Kasumi-1 (cell line): ENCODE data around the gene OR4D10.
"Not testable (repeated sequence)": the region's sequence is repeated elsewhere in the genome, so short reads cannot be mapped to it uniquely, and the experiment has no call there.

Experiments used
- DNase-seq, 2 experiments: peaks; one replicate each; lab custom pipeline; 2025; lab: John Stamatoyannopoulos, UW

OR4D10 gene

GRCh38 chr11:59473015-59473414 lies at the start of gene OR4D10:
TSS of gene OR4D10 (plus strand) at chr11:59473315. CDS start at chr11:59477430, 4,115 bp downstream.
- no peak for DNase-seq

- DNase-seq: no peak
These were observed 49.3 kb upstream of the OR4D10 start for GRCh38 chr11:59423835-59424234.

GRCh38 chr11:59425131-59425530 lies 48.0 kb upstream of the OR4D10 start:
- DNase-seq: no peak

- no peak for DNase-seq
These were observed 46.6 kb upstream of the OR4D10 start, which contains the start of gene OR5A2 for GRCh38 chr11:59426361-59427067. TSS of gene OR5A2 (minus strand) at chr11:59426413. CDS start at chr11:59422953, 3,460 bp downstream.

GRCh38 chr11:59427068-59427382 lies 46.1 kb upstream of the OR4D10 start:
- no peak for DNase-seq

GRCh38 chr11:59429924-59430516 lies 43.1 kb upstream of the OR4D10 start:
- DNase-seq: peak; percentile 57 to 76

GRCh38 chr11:59436169-59436568 lies 36.9 kb upstream of the OR4D10 start, which contains the start of gene OR5A1:
TSS of gene OR5A1 (plus strand) at chr11:59436469. CDS start at chr11:59443169, 6,700 bp downstream.
- DNase-seq: no peak

- no peak for DNase-seq
These were observed 35.3 kb upstream of the OR4D10 start for GRCh38 chr11:59437770-59438169.

- DNase-seq: not testable (repeated sequence)
These were observed 27.5 kb upstream of the OR4D10 start for GRCh38 chr11:59445624-59446023.

- DNase-seq: no peak
These were observed 24.6 kb upstream of the OR4D10 start for GRCh38 chr11:59448484-59448883.

GRCh38 chr11:59456661-59457060 lies 16.5 kb upstream of the OR4D10 start, which contains the start of gene OR4D6:
TSS of gene OR4D6 (plus strand) at chr11:59456961. CDS start at chr11:59456961, 0 bp downstream.
- no peak for DNase-seq

- no peak for DNase-seq
These were observed 13.2 kb upstream of the OR4D10 start for GRCh38 chr11:59459916-59460315.

GRCh38 chr11:59463190-59463641 lies 9.9 kb upstream of the OR4D10 start:
- DNase-seq: no peak

- no peak for DNase-seq
These were observed 2.1 kb downstream of the OR4D10 start for GRCh38 chr11:59475176-59475575.

GRCh38 chr11:59479906-59480305 lies 6.8 kb downstream of the OR4D10 start:
- DNase-seq: no peak

- no peak for DNase-seq
These were observed 7.2 kb downstream of the OR4D10 start for GRCh38 chr11:59480359-59480758.

GRCh38 chr11:59501931-59502330 lies 28.8 kb downstream of the OR4D10 start:
- no peak for DNase-seq

GRCh38 chr11:59503276-59503675 lies 30.2 kb downstream of the OR4D10 start, which contains the start of gene OR4D11:
TSS of gene OR4D11 (plus strand) at chr11:59503576. CDS start at chr11:59503576, 0 bp downstream.
- DNase-seq: no peak

- peak; percentile 68 to 81 for DNase-seq
These were observed 38.0 kb downstream of the OR4D10 start, which contains the start of gene OR4D9 for GRCh38 chr11:59510941-59511589. TSS of gene OR4D9 (plus strand) at chr11:59511539. CDS start at chr11:59514913, 3,374 bp downstream.

GRCh38 chr11:59511675-59512074 lies 38.6 kb downstream of the OR4D10 start:
- DNase-seq: no peak

GRCh38 chr11:59520139-59520538 lies 47.0 kb downstream of the OR4D10 start:
- not testable (repeated sequence) for DNase-seq

GRCh38 chr11:59520741-59521140 lies 47.6 kb downstream of the OR4D10 start:
- DNase-seq: no peak

GRCh38 chr11:59523541-59523940 lies 50.4 kb downstream of the OR4D10 start:
- DNase-seq: peak; percentile 15 to 24
